ENCODE data around the gene KRTAP4-2.
"Not testable (repeated sequence)": the region's sequence is repeated elsewhere in the genome, so short reads cannot be mapped to it uniquely, and the experiment has no call there.

Gene KRTAP4-2

GRCh38 chr17:41160648-41161047, 17.4 kb downstream of the KRTAP4-2 start, which contains the start of gene KRTAP4-4:
Gene KRTAP4-4 (minus strand): TSS chr17:41160748. CDS start chr17:41160691, 57 bp downstream.
- no peak for DNase-seq (ENCODE audit: low spot score)

- not testable (repeated sequence) for DNase-seq (ENCODE audit: low spot score)
Observed at GRCh38 chr17:41160190-41160589, 17.8 kb downstream of the KRTAP4-2 start.

- DNase-seq (ENCODE audit: low spot score): no peak
Observed at GRCh38 chr17:41153856-41154255, 24.2 kb downstream of the KRTAP4-2 start.

- no peak for DNase-seq (ENCODE audit: low spot score)
Observed at GRCh38 chr17:41151525-41151924, 26.5 kb downstream of the KRTAP4-2 start.

- no peak for DNase-seq (ENCODE audit: low spot score)
Observed at GRCh38 chr17:41150026-41150425, 28.0 kb downstream of the KRTAP4-2 start.

- no peak for DNase-seq (ENCODE audit: low spot score)
Observed at GRCh38 chr17:41149652-41149985, 28.4 kb downstream of the KRTAP4-2 start, which contains the start of gene KRTAP4-5. Gene KRTAP4-5 (minus strand): TSS chr17:41149825. CDS start chr17:41149767, 58 bp downstream.

- not testable (repeated sequence) for DNase-seq (ENCODE audit: low spot score)
Observed at GRCh38 chr17:41148971-41149651, 28.9 kb downstream of the KRTAP4-2 start.

- no peak for DNase-seq (ENCODE audit: low spot score)
Observed at GRCh38 chr17:41147531-41148204, 30.4 kb downstream of the KRTAP4-2 start.

GRCh38 chr17:41145261-41145660, 32.8 kb downstream of the KRTAP4-2 start:
- DNase-seq (ENCODE audit: low spot score): no peak

GRCh38 chr17:41144846-41145245, 33.2 kb downstream of the KRTAP4-2 start:
- DNase-seq (ENCODE audit: low spot score): no peak

- DNase-seq (ENCODE audit: low spot score): no peak
Observed at GRCh38 chr17:41141361-41141760, 36.7 kb downstream of the KRTAP4-2 start.

GRCh38 chr17:41140360-41141131, 37.5 kb downstream of the KRTAP4-2 start, which contains the start of gene KRTAP4-6:
Gene KRTAP4-6 (minus strand): TSS chr17:41140544. CDS start chr17:41140487, 57 bp downstream.
- no peak for DNase-seq (ENCODE audit: low spot score)

- not testable (repeated sequence) for DNase-seq (ENCODE audit: low spot score)
Observed at GRCh38 chr17:41139865-41140264, 38.2 kb downstream of the KRTAP4-2 start.

- DNase-seq (ENCODE audit: low spot score): no peak
Observed at GRCh38 chr17:41133880-41134735, 43.9 kb downstream of the KRTAP4-2 start.

GRCh38 chr17:41131979-41132378, 46.0 kb downstream of the KRTAP4-2 start:
- no peak for DNase-seq (ENCODE audit: low spot score)
